HEK293 (cell line): ENCODE data around the gene ELFN1.
A peak's percentile ranks its signal among the peaks of the same experiment; 100 is the strongest.

Experiments used
- CTCF ChIA-PET: fragments of 350-600 bp; formaldehyde crosslinking; extraction: SDS; loops from one replicate; lab custom pipeline; 2021; ENCODE audit warnings: antibody characterized with exemption; lab: Yijun Ruan, JAX
- POLR2A ChIA-PET: fragments of 300-600 bp; formaldehyde crosslinking; extraction: SDS; loops from one replicate; lab custom pipeline; 2020; ENCODE audit warnings: antibody characterized with exemption, inconsistent platforms; lab: Yijun Ruan, JAX
- H3K27ac ChIP-seq: fragments of 200-500 bp; sonication (Bioruptor generic); 2 replicates; pipeline ENCODE4 v1.5.1; 2014; ENCODE audit warnings: low read depth, low read length, control low read depth, inconsistent platforms; ENCODE audit errors: extremely low read depth
- H3K36me3 ChIP-seq, 2 experiments: fragments of 200-500 bp in 1 of 2; sonication (Bioruptor generic) in 1 of 2; 1 replicate in 1 of 2; 2 replicates in 1 of 2; pipeline ENCODE4 v1.5.1; 2014 to 2017; ENCODE audit warnings: inconsistent platforms in 2 of 2, low read length in 2 of 2; ENCODE audit not compliant: control insufficient read depth in 2 of 2, insufficient read depth in 1 of 2
- H3K4me1 ChIP-seq: fragments of 200-500 bp; sonication (Bioruptor generic); 2 replicates; pipeline ENCODE4 v1.5.1; 2014; ENCODE audit warnings: mild to moderate bottlenecking, low read length, inconsistent platforms; ENCODE audit not compliant: control insufficient read depth, insufficient read depth
- H3K4me3 ChIP-seq: 2 replicates; pipeline ENCODE4 v1.5.1; 2011; ENCODE audit warnings: low read depth, mild to moderate bottlenecking, control low read depth, low read length, moderate library complexity
- H3K9me3 ChIP-seq: fragments of 200-500 bp; sonication (Bioruptor generic); 2 replicates; pipeline ENCODE4 v1.5.1; 2014; ENCODE audit warnings: low read depth, low read length, inconsistent platforms; ENCODE audit not compliant: control insufficient read depth, insufficient read depth
- GLIS1 ChIP-seq: fragments of 450-650 bp; formaldehyde crosslinking; IDR thresholded peaks from 2 replicates; pipeline ENCODE4 v1.5.1; 2016; ENCODE audit warnings: missing biosample characterization, missing genetic modification characterization
- KLF16 ChIP-seq: fragments of 450-650 bp; formaldehyde crosslinking; IDR thresholded peaks from 2 replicates; pipeline ENCODE4 v1.5.1; 2017; ENCODE audit warnings: missing biosample characterization, missing genetic modification characterization
- KLF7 ChIP-seq: fragments of 450-650 bp; formaldehyde crosslinking; IDR thresholded peaks from 2 replicates; pipeline ENCODE4 v1.5.1; 2016; ENCODE audit warnings: missing biosample characterization, missing genetic modification characterization, borderline replicate concordance
- MEIS1 ChIP-seq: sonication (generic); formaldehyde crosslinking; IDR thresholded peaks from 2 replicates; pipeline ENCODE4 v1.8.1; 2022; ENCODE audit warnings: missing genetic modification reagents, mild to moderate bottlenecking, borderline replicate concordance
- MYNN ChIP-seq: fragments of 450-650 bp; formaldehyde crosslinking; IDR thresholded peaks from 2 replicates; pipeline ENCODE4 v1.5.1; 2016; ENCODE audit warnings: missing biosample characterization, missing genetic modification characterization, borderline replicate concordance
- SETDB1 ChIP-seq: IDR thresholded peaks from one replicate; pipeline ENCODE4 v1.6.1; 2017; ENCODE audit warnings: mild to moderate bottlenecking, low read length, moderate library complexity, mixed read lengths; ENCODE audit not compliant: insufficient read length
- ZNF211 ChIP-seq: fragments of 450-650 bp; formaldehyde crosslinking; IDR thresholded peaks from 2 replicates; pipeline ENCODE4 v1.5.1; 2016; ENCODE audit warnings: low read depth, missing biosample characterization, missing genetic modification characterization
- ZNF311 ChIP-seq: fragments of 450-650 bp; formaldehyde crosslinking; IDR thresholded peaks from 2 replicates; pipeline ENCODE4 v1.5.1; 2017; ENCODE audit warnings: missing biosample characterization, missing genetic modification characterization, borderline replicate concordance
- ZNF366 ChIP-seq: fragments of 450-650 bp; formaldehyde crosslinking; conservative IDR thresholded peaks from 2 replicates; pipeline ENCODE4 v1.5.1; 2016; ENCODE audit warnings: missing biosample characterization, missing genetic modification characterization
- ZNF404 ChIP-seq: fragments of 450-650 bp; formaldehyde crosslinking; IDR thresholded peaks from 2 replicates; pipeline ENCODE4 v1.5.1; 2017; ENCODE audit warnings: missing biosample characterization, missing genetic modification characterization
- ZNF529 ChIP-seq: fragments of 450-650 bp; formaldehyde crosslinking; IDR thresholded peaks from 2 replicates; pipeline ENCODE4 v1.5.1; 2017; ENCODE audit warnings: missing genetic modification characterization, missing biosample characterization; ENCODE audit not compliant: insufficient replicate concordance
- ZNF561 ChIP-seq: fragments of 450-650 bp; IDR thresholded peaks from 2 replicates; pipeline ENCODE4 v1.5.1; 2018; ENCODE audit warnings: missing biosample characterization, missing genetic modification characterization, borderline replicate concordance
- ZNF776 ChIP-seq: fragments of 450-650 bp; formaldehyde crosslinking; IDR thresholded peaks from 2 replicates; pipeline ENCODE4 v1.5.0; 2017; ENCODE audit warnings: missing biosample characterization, missing genetic modification characterization, borderline replicate concordance
- TF ChIP-seq, protein P1 (sequence below): fragments of 450-650 bp; formaldehyde crosslinking; IDR thresholded peaks from 2 replicates; pipeline ENCODE4 v1.5.1; 2016; ENCODE audit warnings: missing biosample characterization, missing genetic modification characterization
- TF ChIP-seq, protein P2 (sequence below): fragments of 450-650 bp; formaldehyde crosslinking; IDR thresholded peaks from 2 replicates; pipeline ENCODE4 v1.5.1; 2017; ENCODE audit warnings: missing biosample characterization, missing genetic modification characterization
- TF ChIP-seq, protein P3 (sequence below): fragments of 450-650 bp; formaldehyde crosslinking; IDR thresholded peaks from 2 replicates; pipeline ENCODE4 v1.5.1; 2016; ENCODE audit warnings: missing biosample characterization, missing genetic modification characterization
- TF ChIP-seq, protein P4 (sequence below): fragments of 450-650 bp; IDR thresholded peaks from 2 replicates; pipeline ENCODE4 v1.5.1; 2018; ENCODE audit warnings: missing biosample characterization, mild to moderate bottlenecking, missing genetic modification characterization
- TF ChIP-seq, protein P5 (sequence below): fragments of 450-650 bp; formaldehyde crosslinking; IDR thresholded peaks from 2 replicates; pipeline ENCODE4 v1.5.1; 2016; ENCODE audit warnings: missing biosample characterization, missing genetic modification characterization

Gene ELFN1

DNA sequence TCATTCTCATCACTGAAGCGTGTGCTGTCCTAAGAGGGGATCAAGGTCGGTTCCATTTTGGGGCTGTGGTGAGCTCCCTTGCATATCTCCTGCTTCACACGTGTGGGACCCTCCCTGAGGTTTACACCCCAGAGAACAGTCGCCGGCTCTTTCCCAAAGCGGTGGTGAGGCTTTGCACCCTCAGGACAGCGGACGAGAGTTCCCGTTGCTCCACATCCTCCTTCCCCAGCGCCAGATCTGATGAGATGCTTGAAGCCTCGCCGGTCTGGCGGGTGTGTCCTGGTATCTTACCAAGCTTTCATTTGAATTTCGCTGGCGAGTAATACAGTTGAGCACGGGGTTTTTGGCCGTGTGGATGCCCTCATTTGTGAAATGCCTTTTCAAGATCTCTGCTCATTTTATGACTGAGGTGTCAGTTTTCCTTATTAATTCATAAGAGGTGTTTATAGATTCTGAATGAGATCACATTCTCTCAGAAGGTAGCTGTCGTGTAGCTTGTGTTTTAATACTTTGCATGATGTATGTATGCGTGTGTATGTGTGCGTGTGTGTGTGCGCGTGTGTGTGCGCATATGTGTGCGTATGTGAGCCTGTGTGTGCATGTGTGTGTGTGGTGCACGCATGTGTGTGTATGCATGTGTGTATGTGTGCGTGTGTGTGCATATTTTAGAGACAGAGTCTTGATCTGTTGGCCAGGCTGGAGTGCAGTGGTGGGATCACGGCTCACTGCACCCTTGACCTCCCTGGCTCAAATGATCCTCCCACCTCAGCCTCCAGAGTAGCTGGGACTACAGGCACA is 30.7 kb downstream of the ELFN1 start:
- no peaks in the 10 kb centered on the region for H3K4me1 ChIP-seq
- TF ChIP-seq, protein P1, sequence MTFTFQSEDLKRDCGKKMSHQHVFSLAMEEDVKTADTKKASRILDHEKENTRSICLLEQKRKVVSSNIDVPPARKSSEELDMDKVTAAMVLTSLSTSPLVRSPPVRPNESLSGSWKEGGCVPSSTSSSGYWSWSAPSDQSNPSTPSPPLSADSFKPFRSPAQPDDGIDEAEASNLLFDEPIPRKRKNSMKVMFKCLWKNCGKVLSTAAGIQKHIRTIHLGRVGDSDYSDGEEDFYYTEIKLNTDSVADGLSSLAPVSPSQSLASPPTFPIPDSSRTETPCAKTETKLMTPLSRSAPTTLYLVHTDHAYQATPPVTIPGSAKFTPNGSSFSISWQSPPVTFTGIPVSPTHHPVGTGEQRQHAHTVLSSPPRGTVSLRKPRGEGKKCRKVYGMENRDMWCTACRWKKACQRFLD (tag by site-specific recombination) = no peak
- no peak for TF ChIP-seq ZNF366
- no peak for TF ChIP-seq MEIS1
- TF ChIP-seq, protein P2, sequence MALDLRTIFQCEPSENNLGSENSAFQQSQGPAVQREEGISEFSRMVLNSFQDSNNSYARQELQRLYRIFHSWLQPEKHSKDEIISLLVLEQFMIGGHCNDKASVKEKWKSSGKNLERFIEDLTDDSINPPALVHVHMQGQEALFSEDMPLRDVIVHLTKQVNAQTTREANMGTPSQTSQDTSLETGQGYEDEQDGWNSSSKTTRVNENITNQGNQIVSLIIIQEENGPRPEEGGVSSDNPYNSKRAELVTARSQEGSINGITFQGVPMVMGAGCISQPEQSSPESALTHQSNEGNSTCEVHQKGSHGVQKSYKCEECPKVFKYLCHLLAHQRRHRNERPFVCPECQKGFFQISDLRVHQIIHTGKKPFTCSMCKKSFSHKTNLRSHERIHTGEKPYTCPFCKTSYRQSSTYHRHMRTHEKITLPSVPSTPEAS (tag by site-specific recombination) = peak; percentile 82
- no peak for TF ChIP-seq ZNF404
- no peaks in the 10 kb centered on the region for H3K9me3 ChIP-seq
- no peak overlapping the region for H3K4me3 ChIP-seq
- H3K27ac ChIP-seq = no peak overlapping the region
- ChIA-PET POLR2A (no interaction called here), CTCF (interaction anchor here (0.5 to 1.3 kb wide), 2 partner anchors 9 to 10 kb away, joined by 3 to 7 read pairs; no protein-coding TSS in a partner anchor)
- no peaks in the 10 kb centered on the region for H3K36me3 ChIP-seq

GRCh38 chr7:1702652-1703051 is 32.6 kb downstream of the ELFN1 start:
- POLR2A ChIA-PET = no interaction called here
- Histone ChIP-seq H3K4me3 (no peak overlapping the region), H3K4me1 (no peaks in the 10 kb centered on the region), H3K27ac (no peak overlapping the region), H3K9me3 (no peaks in the 10 kb centered on the region), H3K36me3 (no peaks in the 10 kb centered on the region)
- TF ChIP-seq ZNF561 (no peak), SETDB1 (peak; percentile 72)
- CTCF ChIA-PET = no interaction called here

DNA sequence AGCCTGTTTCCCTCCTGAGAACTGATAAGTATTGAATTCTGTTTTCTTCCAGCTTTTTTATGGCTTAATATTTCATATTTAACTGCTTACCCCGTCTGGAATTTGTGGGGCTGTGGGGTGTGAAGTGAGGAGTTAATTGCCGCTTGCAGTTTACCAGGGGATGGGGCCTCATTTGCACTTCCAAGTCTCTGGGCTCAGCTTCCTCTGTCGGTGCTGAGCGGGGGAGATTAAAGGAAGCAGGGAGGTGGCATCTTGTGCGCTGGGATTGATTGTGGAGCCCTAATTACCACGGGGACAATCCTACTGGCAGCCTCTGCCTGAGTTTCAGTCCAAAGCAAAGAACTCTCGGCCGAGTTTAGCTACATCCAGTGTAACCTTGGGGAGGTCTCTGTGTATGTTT is 33.4 kb downstream of the ELFN1 start:
- no peaks in the 10 kb centered on the region for H3K9me3 ChIP-seq
- POLR2A ChIA-PET = no interaction called here

More for the DNA sequence above, 33.4 kb downstream of the ELFN1 start:
- no peak overlapping the region for H3K27ac ChIP-seq
- CTCF ChIA-PET = interaction anchor here (0.7 kb wide), 1 partner anchor 125 kb away, joined by 3 read pairs; no protein-coding TSS in a partner anchor
- TF ChIP-seq, protein P3, sequence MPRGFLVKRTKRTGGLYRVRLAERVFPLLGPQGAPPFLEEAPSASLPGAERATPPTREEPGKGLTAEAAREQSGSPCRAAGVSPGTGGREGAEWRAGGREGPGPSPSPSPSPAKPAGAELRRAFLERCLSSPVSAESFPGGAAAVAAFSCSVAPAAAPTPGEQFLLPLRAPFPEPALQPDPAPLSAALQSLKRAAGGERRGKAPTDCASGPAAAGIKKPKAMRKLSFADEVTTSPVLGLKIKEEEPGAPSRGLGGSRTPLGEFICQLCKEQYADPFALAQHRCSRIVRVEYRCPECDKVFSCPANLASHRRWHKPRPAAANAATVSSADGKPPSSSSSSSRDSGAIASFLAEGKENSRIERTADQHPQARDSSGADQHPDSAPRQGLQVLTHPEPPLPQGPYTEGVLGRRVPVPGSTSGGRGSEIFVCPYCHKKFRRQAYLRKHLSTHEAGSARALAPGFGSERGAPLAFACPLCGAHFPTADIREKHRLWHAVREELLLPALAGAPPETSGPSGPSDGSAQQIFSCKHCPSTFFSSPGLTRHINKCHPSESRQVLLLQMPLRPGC (tag by site-specific recombination) = no peak
- TF ChIP-seq ZNF211 (tag by site-specific recombination) (no peak), ZNF776 (tag by site-specific recombination) (no peak), KLF16 (tag by site-specific recombination) (no peak), ZNF529 (tag by site-specific recombination) (no peak), ZNF311 (tag by site-specific recombination) (no peak), ZNF561 (no peak), GLIS1 (no peak), MYNN (tag by site-specific recombination) (no peak), KLF7 (tag by site-specific recombination) (no peak)
- TF ChIP-seq, protein P4, sequence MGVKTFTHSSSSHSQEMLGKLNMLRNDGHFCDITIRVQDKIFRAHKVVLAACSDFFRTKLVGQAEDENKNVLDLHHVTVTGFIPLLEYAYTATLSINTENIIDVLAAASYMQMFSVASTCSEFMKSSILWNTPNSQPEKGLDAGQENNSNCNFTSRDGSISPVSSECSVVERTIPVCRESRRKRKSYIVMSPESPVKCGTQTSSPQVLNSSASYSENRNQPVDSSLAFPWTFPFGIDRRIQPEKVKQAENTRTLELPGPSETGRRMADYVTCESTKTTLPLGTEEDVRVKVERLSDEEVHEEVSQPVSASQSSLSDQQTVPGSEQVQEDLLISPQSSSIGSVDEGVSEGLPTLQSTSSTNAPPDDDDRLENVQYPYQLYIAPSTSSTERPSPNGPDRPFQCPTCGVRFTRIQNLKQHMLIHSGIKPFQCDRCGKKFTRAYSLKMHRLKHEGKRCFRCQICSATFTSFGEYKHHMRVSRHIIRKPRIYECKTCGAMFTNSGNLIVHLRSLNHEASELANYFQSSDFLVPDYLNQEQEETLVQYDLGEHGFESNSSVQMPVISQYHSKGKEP (tag by site-specific recombination) = no peak
- TF ChIP-seq, protein P5, sequence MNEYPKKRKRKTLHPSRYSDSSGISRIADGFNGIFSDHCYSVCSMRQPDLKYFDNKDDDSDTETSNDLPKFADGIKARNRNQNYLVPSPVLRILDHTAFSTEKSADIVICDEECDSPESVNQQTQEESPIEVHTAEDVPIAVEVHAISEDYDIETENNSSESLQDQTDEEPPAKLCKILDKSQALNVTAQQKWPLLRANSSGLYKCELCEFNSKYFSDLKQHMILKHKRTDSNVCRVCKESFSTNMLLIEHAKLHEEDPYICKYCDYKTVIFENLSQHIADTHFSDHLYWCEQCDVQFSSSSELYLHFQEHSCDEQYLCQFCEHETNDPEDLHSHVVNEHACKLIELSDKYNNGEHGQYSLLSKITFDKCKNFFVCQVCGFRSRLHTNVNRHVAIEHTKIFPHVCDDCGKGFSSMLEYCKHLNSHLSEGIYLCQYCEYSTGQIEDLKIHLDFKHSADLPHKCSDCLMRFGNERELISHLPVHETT (tag by site-specific recombination) = no peak
- no peaks in the 10 kb centered on the region for H3K4me1 ChIP-seq
- H3K36me3 ChIP-seq = no peaks in the 10 kb centered on the region
- H3K4me3 ChIP-seq = no peak overlapping the region
